Measurements from ENCODE around the gene ADSS1.

The ADSS1 gene

DNA sequence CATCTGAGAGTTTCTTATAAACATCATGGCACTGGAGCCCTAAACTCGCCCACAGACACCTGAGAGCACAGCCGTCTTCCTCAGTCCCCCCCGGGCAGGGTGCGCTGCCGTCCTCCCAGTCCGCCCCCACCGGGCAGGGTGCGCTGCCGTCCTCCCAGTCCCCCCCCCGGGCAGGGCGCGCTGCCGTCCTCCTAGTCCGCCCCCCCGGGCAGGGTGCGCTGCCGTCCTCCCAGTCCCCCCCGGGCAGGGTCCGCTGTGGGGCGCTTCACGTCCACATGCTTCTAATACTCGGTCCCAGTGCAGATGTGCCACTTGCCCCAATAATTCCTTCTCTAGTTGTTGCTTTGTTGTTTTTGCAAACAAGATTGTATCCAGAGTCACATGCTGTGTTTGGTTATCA is 6.9 kb upstream of the ADSS1 start:
- no peaks in the 10 kb centered on the region for H3K9me3 ChIP-seq (ENCODE audit: control insufficient read depth in 2 of 2, low read length in 2 of 2)
- no peak overlapping the region for H3K27ac ChIP-seq (ENCODE audit: low read depth in 2 of 2, low read length in 2 of 2)
- H3K27me3 ChIP-seq (ENCODE audit: control insufficient read depth in 2 of 2, insufficient read depth in 2 of 2, low read length in 2 of 2): no peaks in the 10 kb centered on the region
- peaks cover 40 to 47% of the 10 kb centered on the region in 2 donors for H3K36me3 ChIP-seq (ENCODE audit: control insufficient read depth in 2 of 2, insufficient read depth in 2 of 2, low read length in 2 of 2)
- H3K9ac ChIP-seq (ENCODE audit: low read depth in 1 of 2, low read length in 2 of 2): no peak overlapping the region
- H3K4me3 ChIP-seq (ENCODE audit: low read length in 2 of 2): no peak overlapping the region
- peaks cover 0 to 3% of the 10 kb centered on the region in 2 donors for H3K4me1 ChIP-seq (ENCODE audit: control insufficient read depth in 2 of 2, insufficient read depth in 2 of 2, low read length in 2 of 2)

DNA sequence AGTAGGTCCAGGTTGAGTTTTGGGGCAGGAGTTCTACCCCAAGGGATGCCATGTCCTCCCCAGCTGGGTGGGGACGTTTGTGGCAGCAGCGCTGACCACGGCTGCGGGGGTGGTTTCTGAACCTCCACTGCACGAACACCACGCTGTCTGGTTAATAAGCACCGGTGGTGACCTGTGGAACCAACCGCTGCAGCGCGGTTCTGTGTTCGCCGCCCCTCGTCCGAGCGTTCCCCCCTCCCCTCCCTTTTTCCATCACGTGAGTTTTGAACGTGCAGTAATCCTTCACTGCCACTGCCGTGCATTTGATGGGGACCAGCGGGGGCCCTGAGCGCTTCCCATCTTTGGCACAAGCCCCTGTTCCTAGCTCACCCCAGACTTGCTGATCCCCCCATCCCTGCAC is 6.4 kb upstream of the ADSS1 start:
- H3K27me3 ChIP-seq (ENCODE audit: control insufficient read depth in 2 of 2, insufficient read depth in 2 of 2, low read length in 2 of 2): no peaks in the 10 kb centered on the region
- peaks cover 37 to 43% of the 10 kb centered on the region in 2 donors for H3K36me3 ChIP-seq (ENCODE audit: control insufficient read depth in 2 of 2, insufficient read depth in 2 of 2, low read length in 2 of 2)
- H3K4me1 ChIP-seq (ENCODE audit: control insufficient read depth in 2 of 2, insufficient read depth in 2 of 2, low read length in 2 of 2): peaks cover 0 to 9% of the 10 kb centered on the region in 2 donors
- no peak overlapping the region for H3K27ac ChIP-seq (ENCODE audit: low read depth in 2 of 2, low read length in 2 of 2)
- H3K9me3 ChIP-seq (ENCODE audit: control insufficient read depth in 2 of 2, low read length in 2 of 2): no peaks in the 10 kb centered on the region
- H3K4me3 ChIP-seq (ENCODE audit: low read length in 2 of 2): no peak overlapping the region
- H3K9ac ChIP-seq (ENCODE audit: low read depth in 1 of 2, low read length in 2 of 2): no peak overlapping the region

DNA sequence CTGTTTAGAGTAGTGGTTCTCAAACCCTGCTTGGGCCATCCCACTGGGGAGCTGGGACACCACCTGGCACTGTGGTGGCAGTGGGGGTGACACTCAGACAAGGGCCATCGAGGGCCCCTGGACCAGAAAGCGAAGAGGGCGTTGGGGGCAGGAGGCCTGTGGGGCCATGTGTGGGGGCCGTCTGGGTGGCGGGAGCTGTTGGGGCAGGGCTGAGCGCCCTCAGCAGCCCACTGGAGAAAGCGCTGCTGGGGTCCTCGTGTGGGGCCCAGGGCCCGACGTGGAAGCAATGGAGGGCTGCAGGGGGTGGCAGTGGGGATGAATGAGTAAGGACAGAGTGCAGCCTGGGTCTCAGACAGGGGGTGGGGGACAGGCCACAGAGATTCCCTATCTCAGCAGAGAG is 5.9 kb upstream of the ADSS1 start:
- no peaks in the 10 kb centered on the region for H3K9me3 ChIP-seq (ENCODE audit: control insufficient read depth in 2 of 2, low read length in 2 of 2)
- H3K36me3 ChIP-seq (ENCODE audit: control insufficient read depth in 2 of 2, insufficient read depth in 2 of 2, low read length in 2 of 2): peaks cover 35 to 38% of the 10 kb centered on the region in 2 donors
- H3K4me1 ChIP-seq (ENCODE audit: control insufficient read depth in 2 of 2, insufficient read depth in 2 of 2, low read length in 2 of 2): peaks cover 0 to 10% of the 10 kb centered on the region in 2 donors
- no peak overlapping the region for H3K9ac ChIP-seq (ENCODE audit: low read depth in 1 of 2, low read length in 2 of 2)
- H3K27me3 ChIP-seq (ENCODE audit: control insufficient read depth in 2 of 2, insufficient read depth in 2 of 2, low read length in 2 of 2): no peaks in the 10 kb centered on the region
- H3K27ac ChIP-seq (ENCODE audit: low read depth in 2 of 2, low read length in 2 of 2): no peak overlapping the region
- H3K4me3 ChIP-seq (ENCODE audit: low read length in 2 of 2): no peak overlapping the region

DNA sequence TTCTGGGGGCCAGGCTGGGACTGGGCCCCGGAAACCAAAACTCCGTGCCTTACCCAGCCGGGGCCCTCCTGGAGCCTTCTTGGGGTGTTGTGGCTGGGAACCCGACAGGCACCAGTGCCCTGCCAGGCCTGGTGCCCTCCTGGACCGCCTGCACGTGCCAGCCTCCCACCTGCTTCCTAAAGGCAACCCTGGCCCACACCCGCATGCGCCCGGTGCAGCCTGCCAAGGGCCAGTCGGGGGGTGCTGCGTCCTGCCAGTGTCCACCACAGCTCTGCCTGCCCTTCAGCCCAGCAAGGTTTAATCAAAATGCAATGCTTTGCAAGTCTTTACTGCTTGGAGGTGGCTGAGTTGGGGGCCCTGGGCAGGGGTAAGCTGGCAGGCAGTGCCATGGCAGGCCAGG is 5.2 kb upstream of the ADSS1 start:
- Histone ChIP-seq H3K27me3 (ENCODE audit: control insufficient read depth in 2 of 2, insufficient read depth in 2 of 2, low read length in 2 of 2) (no peaks in the 10 kb centered on the region), H3K36me3 (ENCODE audit: control insufficient read depth in 2 of 2, insufficient read depth in 2 of 2, low read length in 2 of 2) (peaks cover 28 to 31% of the 10 kb centered on the region in 2 donors), H3K9me3 (ENCODE audit: control insufficient read depth in 2 of 2, low read length in 2 of 2) (no peaks in the 10 kb centered on the region), H3K9ac (ENCODE audit: low read depth in 1 of 2, low read length in 2 of 2) (no peak overlapping the region), H3K27ac (ENCODE audit: low read depth in 2 of 2, low read length in 2 of 2) (no peak overlapping the region), H3K4me3 (ENCODE audit: low read length in 2 of 2) (no peak overlapping the region), H3K4me1 (ENCODE audit: control insufficient read depth in 2 of 2, insufficient read depth in 2 of 2, low read length in 2 of 2) (peaks cover 5 to 16% of the 10 kb centered on the region in 2 donors)

DNA sequence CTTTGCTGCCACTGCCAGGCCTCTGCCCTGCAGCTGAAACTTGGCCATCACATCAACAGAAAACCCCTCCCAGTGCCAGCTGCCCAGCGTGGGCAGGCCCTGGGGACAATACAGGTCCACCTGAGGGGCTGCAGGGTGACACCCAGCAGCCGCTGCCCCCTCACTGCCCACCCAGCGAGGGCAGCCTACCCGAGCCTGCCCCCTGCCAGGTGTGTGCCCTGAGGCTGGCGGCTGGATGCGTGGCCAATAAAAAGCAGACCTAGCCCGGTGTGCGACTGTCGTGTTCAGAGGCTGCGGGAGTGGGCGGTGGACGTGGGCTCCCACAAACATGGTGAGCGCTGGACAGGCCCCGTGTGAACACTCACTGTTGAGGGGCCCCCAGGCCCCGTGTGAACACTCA is 4.7 kb upstream of the ADSS1 start:
- no peak overlapping the region for H3K27ac ChIP-seq (ENCODE audit: low read depth in 2 of 2, low read length in 2 of 2)
- no peaks in the 10 kb centered on the region for H3K9me3 ChIP-seq (ENCODE audit: control insufficient read depth in 2 of 2, low read length in 2 of 2)
- H3K4me3 ChIP-seq (ENCODE audit: low read length in 2 of 2): no peak overlapping the region
- peaks cover 24 to 30% of the 10 kb centered on the region in 2 donors for H3K36me3 ChIP-seq (ENCODE audit: control insufficient read depth in 2 of 2, insufficient read depth in 2 of 2, low read length in 2 of 2)
- H3K4me1 ChIP-seq (ENCODE audit: control insufficient read depth in 2 of 2, insufficient read depth in 2 of 2, low read length in 2 of 2): peaks cover 5 to 16% of the 10 kb centered on the region in 2 donors
- H3K27me3 ChIP-seq (ENCODE audit: control insufficient read depth in 2 of 2, insufficient read depth in 2 of 2, low read length in 2 of 2): no peaks in the 10 kb centered on the region
- H3K9ac ChIP-seq (ENCODE audit: low read depth in 1 of 2, low read length in 2 of 2): no peak overlapping the region

DNA sequence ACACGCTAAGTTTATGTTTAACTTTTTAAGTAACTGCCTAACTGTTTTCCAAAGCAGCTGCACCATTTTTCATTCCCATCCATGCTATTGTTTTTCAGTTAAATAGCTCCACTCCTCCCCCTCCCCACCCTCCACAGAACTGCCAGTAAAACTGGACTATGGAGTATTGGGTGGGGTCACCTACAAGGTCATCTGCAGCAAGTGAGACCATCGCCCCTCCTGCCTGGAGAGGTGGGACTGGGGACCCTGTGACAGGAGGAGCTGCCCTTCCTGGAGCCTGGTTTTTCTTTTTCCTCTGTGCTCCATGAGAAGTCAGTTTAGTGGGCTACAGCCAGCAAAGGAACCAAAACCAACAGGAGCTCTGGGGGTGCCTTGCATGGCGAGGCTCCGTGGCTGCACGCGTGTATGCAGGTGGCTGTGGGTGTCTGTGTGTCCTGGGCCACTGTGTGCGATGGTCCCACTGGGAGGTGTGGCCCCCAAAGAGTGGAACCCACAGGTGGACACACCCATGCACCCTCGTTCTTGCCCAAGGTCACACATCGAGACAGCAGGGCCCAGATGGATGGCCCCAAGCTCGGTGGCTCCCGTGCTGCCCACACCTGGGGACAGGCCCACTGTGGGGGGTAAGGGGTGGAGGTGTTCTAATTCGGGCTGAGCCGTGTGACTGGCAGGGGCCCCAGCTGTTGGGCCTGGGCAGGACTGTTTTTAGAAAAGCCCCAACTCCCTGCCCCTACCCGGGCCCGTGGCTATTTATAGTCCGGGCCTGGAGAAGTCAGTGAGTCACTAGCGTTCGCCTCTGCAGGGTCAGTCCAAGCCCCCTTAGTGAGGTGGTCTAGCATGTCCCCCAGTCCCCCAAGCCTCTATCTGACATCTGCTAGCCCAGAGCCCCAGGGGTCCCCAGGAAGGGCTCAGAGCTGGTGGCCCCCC is 2.3 kb upstream of the ADSS1 start:
- Histone ChIP-seq H3K36me3 (ENCODE audit: control insufficient read depth in 2 of 2, insufficient read depth in 2 of 2, low read length in 2 of 2) (peaks cover 8 to 9% of the 10 kb centered on the region in 2 donors), H3K4me1 (ENCODE audit: control insufficient read depth in 2 of 2, insufficient read depth in 2 of 2, low read length in 2 of 2) (peaks cover 10 to 26% of the 10 kb centered on the region in 2 donors), H3K27ac (ENCODE audit: low read depth in 2 of 2, low read length in 2 of 2) (no peak overlapping the region), H3K4me3 (ENCODE audit: low read length in 2 of 2) (no peak overlapping the region), H3K27me3 (ENCODE audit: control insufficient read depth in 2 of 2, insufficient read depth in 2 of 2, low read length in 2 of 2) (no peaks in the 10 kb centered on the region), H3K9ac (ENCODE audit: low read depth in 1 of 2, low read length in 2 of 2) (no peak overlapping the region), H3K9me3 (ENCODE audit: control insufficient read depth in 2 of 2, low read length in 2 of 2) (no peaks in the 10 kb centered on the region)

DNA sequence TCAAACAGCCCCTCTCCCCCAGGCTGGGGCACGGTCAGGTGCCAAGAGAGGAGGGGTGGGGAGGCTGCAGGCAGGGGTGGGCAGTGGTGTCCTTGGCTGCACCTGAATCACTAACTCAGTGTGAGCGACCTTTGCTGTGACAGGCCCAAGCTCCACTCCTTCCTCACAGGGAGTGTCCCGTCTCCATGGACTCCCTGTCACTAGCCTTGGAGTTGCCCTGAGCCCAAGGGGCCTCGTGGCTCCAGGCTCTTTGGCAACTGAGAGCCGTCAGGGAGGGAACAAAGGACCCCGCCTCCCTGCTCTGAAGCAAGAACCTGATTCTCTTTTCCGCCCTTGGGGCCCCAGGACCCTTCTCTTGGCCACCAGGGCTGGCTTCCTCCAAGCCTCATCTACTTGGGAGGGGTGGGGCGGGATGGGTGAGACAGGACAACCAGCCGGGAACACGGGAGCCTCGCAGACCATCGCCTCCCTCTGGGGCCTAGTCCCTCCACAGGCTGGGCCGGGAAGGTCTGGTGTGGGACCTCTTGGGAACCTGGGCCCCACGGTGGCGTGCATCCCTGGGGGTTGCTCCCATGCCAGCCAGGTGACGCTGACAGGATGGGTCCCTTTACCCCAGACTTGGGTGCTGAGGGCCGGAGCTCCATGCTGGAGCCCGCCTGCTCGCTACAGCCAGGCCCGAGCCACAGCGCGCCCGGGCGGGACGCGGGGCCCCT is 935 bp upstream of the ADSS1 start:
- Histone ChIP-seq H3K4me1 (ENCODE audit: control insufficient read depth in 2 of 2, insufficient read depth in 2 of 2, low read length in 2 of 2) (peaks cover 10 to 26% of the 10 kb centered on the region in 2 donors), H3K9ac (ENCODE audit: low read depth in 1 of 2, low read length in 2 of 2) (no peak overlapping the region), H3K4me3 (ENCODE audit: low read length in 2 of 2) (peak overlapping the region; percentile 72 to 76), H3K9me3 (ENCODE audit: control insufficient read depth in 2 of 2, low read length in 2 of 2) (no peaks in the 10 kb centered on the region), H3K36me3 (ENCODE audit: control insufficient read depth in 2 of 2, insufficient read depth in 2 of 2, low read length in 2 of 2) (peaks cover 5 to 6% of the 10 kb centered on the region in 2 donors), H3K27ac (ENCODE audit: low read depth in 2 of 2, low read length in 2 of 2) (peak overlapping the region in 1 of 2 donors; percentile 73), H3K27me3 (ENCODE audit: control insufficient read depth in 2 of 2, insufficient read depth in 2 of 2, low read length in 2 of 2) (no peaks in the 10 kb centered on the region)

DNA sequence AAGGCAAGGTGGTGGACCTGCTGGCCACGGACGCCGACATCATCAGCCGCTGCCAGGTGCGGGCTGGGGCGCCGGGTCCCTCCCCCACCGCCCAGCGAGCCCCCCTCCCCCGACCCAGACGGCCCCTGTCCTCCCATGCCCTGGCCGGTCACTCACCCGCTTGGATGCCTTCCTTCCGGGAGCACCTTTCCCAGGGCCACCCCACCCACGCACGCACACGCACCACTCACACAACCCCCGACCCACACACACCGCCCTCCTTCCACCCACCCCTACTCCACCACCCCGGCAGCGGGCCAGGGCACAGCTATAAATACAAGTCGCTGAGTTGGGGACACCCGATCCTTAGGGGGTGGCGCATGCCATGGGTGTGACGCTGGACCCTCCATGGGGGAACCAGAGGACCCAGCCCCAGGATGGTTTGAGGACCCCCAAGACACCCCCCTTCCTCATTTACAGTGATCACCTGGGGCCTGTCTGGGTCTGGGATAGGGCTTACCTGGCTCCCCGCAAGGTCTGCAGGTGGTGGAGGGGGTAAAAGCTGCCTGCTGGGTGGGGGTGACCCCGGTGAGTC is 465 bp downstream of the ADSS1 start:
- Histone ChIP-seq H3K36me3 (ENCODE audit: control insufficient read depth in 2 of 2, insufficient read depth in 2 of 2, low read length in 2 of 2) (peaks cover 5 to 6% of the 10 kb centered on the region in 2 donors), H3K27me3 (ENCODE audit: control insufficient read depth in 2 of 2, insufficient read depth in 2 of 2, low read length in 2 of 2) (no peaks in the 10 kb centered on the region), H3K4me3 (ENCODE audit: low read length in 2 of 2) (peak overlapping the region; percentile 56 to 63), H3K4me1 (ENCODE audit: control insufficient read depth in 2 of 2, insufficient read depth in 2 of 2, low read length in 2 of 2) (peaks cover 10 to 26% of the 10 kb centered on the region in 2 donors), H3K9ac (ENCODE audit: low read depth in 1 of 2, low read length in 2 of 2) (peak overlapping the region in 1 of 2 donors; percentile 53), H3K27ac (ENCODE audit: low read depth in 2 of 2, low read length in 2 of 2) (no peak overlapping the region), H3K9me3 (ENCODE audit: control insufficient read depth in 2 of 2, low read length in 2 of 2) (no peaks in the 10 kb centered on the region)

DNA sequence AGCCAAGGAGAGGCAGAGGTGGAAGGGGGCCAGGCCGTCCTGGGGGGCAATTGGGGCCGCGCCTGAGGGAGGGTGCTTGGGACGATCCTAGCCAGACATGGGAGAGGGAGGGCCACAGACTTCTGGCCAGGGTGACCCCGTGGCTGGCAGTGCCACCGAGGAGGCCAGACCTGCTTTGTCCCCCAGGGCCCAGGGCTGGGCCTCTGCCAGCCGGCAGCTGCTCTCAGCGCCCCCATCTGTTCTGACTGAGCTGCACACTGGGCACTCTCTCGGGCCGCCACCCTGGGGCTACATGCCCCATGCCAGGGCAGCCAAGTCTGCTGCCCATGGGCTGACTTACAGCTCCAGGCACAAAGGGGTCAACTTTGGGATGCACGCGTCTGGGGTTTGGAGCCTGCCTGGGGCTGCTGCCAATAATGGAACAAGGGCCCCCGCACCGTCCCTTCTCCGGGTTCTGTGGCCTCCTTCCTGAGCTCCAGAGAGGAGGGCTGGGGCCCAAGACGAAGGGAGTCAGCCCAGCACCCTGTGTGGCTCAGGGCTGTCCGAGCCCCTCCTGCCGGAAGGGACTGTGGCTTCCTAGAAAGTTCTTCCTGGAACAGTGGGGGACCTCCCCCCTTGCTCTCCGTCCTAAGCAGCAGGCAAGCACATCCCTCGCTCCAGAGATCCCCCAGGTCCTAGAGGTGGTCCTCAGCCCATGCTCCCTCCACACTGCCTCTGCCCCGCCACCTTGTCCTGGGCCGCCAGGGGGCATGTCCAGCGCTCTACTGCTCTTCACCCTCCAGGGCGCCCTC is 1.1 kb downstream of the ADSS1 start:
- Histone ChIP-seq H3K9me3 (ENCODE audit: control insufficient read depth in 2 of 2, low read length in 2 of 2) (no peaks in the 10 kb centered on the region), H3K27me3 (ENCODE audit: control insufficient read depth in 2 of 2, insufficient read depth in 2 of 2, low read length in 2 of 2) (no peaks in the 10 kb centered on the region), H3K4me3 (ENCODE audit: low read length in 2 of 2) (peak overlapping the region; percentile 56 to 63), H3K27ac (ENCODE audit: low read depth in 2 of 2, low read length in 2 of 2) (no peak overlapping the region), H3K9ac (ENCODE audit: low read depth in 1 of 2, low read length in 2 of 2) (peak overlapping the region in 1 of 2 donors; percentile 53), H3K4me1 (ENCODE audit: control insufficient read depth in 2 of 2, insufficient read depth in 2 of 2, low read length in 2 of 2) (peaks cover 10 to 26% of the 10 kb centered on the region in 2 donors), H3K36me3 (ENCODE audit: control insufficient read depth in 2 of 2, insufficient read depth in 2 of 2, low read length in 2 of 2) (peaks cover 0 to 4% of the 10 kb centered on the region in 2 donors)

Data from mucosa of rectum (tissue), 2 donors.